CD14-positive monocyte (primary cell): ENCODE measurements around the gene PCK2. TPM values are rescaled to one million over a fixed set of nuclear protein-coding genes. Genes with fewer than 3 reads are reported as not detected.

Experiments used
- DNase-seq, 3 donors: peaks; one replicate each; pipeline ENCODE4 v3.0.0-alpha.2; 2011 to 2022
- H2AFZ ChIP-seq: 2 replicates; pipeline ENCODE4 v1.6.0; 2012; ENCODE audit warnings: mild to moderate bottlenecking, low read depth, low read length, inconsistent platforms; ENCODE audit not compliant: insufficient read depth, poor library complexity, severe bottlenecking
- H3K27ac ChIP-seq, 2 donors: 1 replicate in 1 of 2; 2 replicates in 1 of 2; pipeline ENCODE4 v1.5.1; 2012 to 2013; ENCODE audit warnings: low read length in 2 of 2, control low read depth in 1 of 2, inconsistent platforms in 1 of 2, low read depth in 1 of 2, mild to moderate bottlenecking in 1 of 2
- H3K27me3 ChIP-seq, 2 donors: one replicate each; pipeline versions ENCODE4 v1.6.0 to v1.6.1; 2011 to 2013; ENCODE audit warnings: low read length in 2 of 2; ENCODE audit not compliant: control insufficient read depth in 2 of 2, insufficient read depth in 2 of 2
- H3K36me3 ChIP-seq, 2 donors: replicated peaks in 1 of 2; 1 replicate in 1 of 2; 2 replicates in 1 of 2; pipeline versions ENCODE4 v1.5.1 to v1.6.1; 2012 to 2013; ENCODE audit warnings: low read length in 2 of 2, control low read depth in 1 of 2, inconsistent platforms in 1 of 2, mild to moderate bottlenecking in 1 of 2; ENCODE audit not compliant: insufficient read depth in 2 of 2, control insufficient read depth in 1 of 2
- H3K4me1 ChIP-seq, 2 donors: 1 replicate in 1 of 2; 2 replicates in 1 of 2; pipeline versions ENCODE4 v1.5.1 to v1.6.1; 2012 to 2013; ENCODE audit warnings: low read length in 2 of 2, control low read depth in 1 of 2, inconsistent platforms in 1 of 2, mild to moderate bottlenecking in 1 of 2, moderate library complexity in 1 of 2; ENCODE audit not compliant: insufficient read depth in 2 of 2, control insufficient read depth in 1 of 2
- H3K4me2 ChIP-seq: replicated peaks from 2 replicates; pipeline ENCODE3; 2012; ENCODE audit warnings: low read length, moderate library complexity, mild to moderate bottlenecking; ENCODE audit not compliant: poor library complexity, severe bottlenecking; ENCODE audit errors: extremely low read depth
- H3K4me3 ChIP-seq, 3 experiments: fragments of 200-600 bp in 1 of 3; sonication (generic) in 1 of 3; replicated peaks in 1 of 3; 1 replicate in 2 of 3; 2 replicates in 1 of 3; pipeline ENCODE4 v1.5.1; 2011 to 2013; ENCODE audit warnings: low read length in 3 of 3, mild to moderate bottlenecking in 3 of 3, control low read depth in 2 of 3, low read depth in 2 of 3, inconsistent platforms in 1 of 3, moderate library complexity in 1 of 3
- H3K79me2 ChIP-seq: 2 replicates; pipeline ENCODE4 v1.6.0; 2012; ENCODE audit warnings: mild to moderate bottlenecking, control low read depth, inconsistent platforms, low read length, moderate library complexity; ENCODE audit not compliant: insufficient read depth
- H3K9ac ChIP-seq: 2 replicates; pipeline ENCODE4 v1.6.0; 2017; ENCODE audit warnings: low read length, mild to moderate bottlenecking; ENCODE audit not compliant: insufficient read depth, poor library complexity, severe bottlenecking
- H3K9me3 ChIP-seq, 2 donors: replicated peaks in 1 of 2; 1 replicate in 1 of 2; 2 replicates in 1 of 2; pipeline versions ENCODE4 v1.5.1 to v1.6.1; 2012 to 2013; ENCODE audit warnings: low read length in 2 of 2, control low read depth in 1 of 2; ENCODE audit not compliant: control insufficient read depth in 1 of 2, insufficient read depth in 1 of 2
- H4K20me1 ChIP-seq: 2 replicates; pipeline ENCODE4 v1.6.0; 2012; ENCODE audit warnings: mild to moderate bottlenecking, low read length, control low read depth, moderate library complexity; ENCODE audit not compliant: insufficient read depth
- H3K27ac Mint-ChIP-seq, 7 donors: one replicate each; pipeline ENCODE4 v1.8.0; 2020; ENCODE audit warnings: mild to moderate bottlenecking in 7 of 7, mixed read lengths in 7 of 7, moderate library complexity in 6 of 7, inconsistent platforms in 2 of 7
- H3K27me3 Mint-ChIP-seq, 3 donors: one replicate each; pipeline ENCODE4 v1.8.0; 2021 to 2022; ENCODE audit warnings: low read depth in 3 of 3, mild to moderate bottlenecking in 3 of 3, mixed read lengths in 3 of 3, moderate library complexity in 3 of 3, inconsistent platforms in 1 of 3
- H3K36me3 Mint-ChIP-seq, 2 donors: one replicate each; pipeline ENCODE4 v1.8.0; 2020; ENCODE audit warnings: mixed read lengths in 2 of 2, inconsistent platforms in 1 of 2, mild to moderate bottlenecking in 1 of 2
- H3K4me1 Mint-ChIP-seq: one replicate; pipeline ENCODE4 v1.8.0; 2020; ENCODE audit warnings: mild to moderate bottlenecking, mixed read lengths
- H3K4me3 Mint-ChIP-seq, 2 donors: one replicate each; pipeline ENCODE4 v1.8.0; 2020; ENCODE audit warnings: mild to moderate bottlenecking in 2 of 2, mixed read lengths in 2 of 2, moderate library complexity in 1 of 2
- H3K9me3 Mint-ChIP-seq, 7 donors: one replicate each; pipeline ENCODE4 v1.8.0; 2020 to 2022; ENCODE audit warnings: mixed read lengths in 7 of 7, mild to moderate bottlenecking in 6 of 7, moderate library complexity in 6 of 7, inconsistent platforms in 2 of 7
- WGBS: methylation state at CpG from one replicate; pipeline ENCODE4 v1.1.5; 2013; ENCODE audit warnings: missing lambda C conversion rate; ENCODE audit not compliant: insufficient coverage; 5-methylcytosine and 5-hydroxymethylcytosine counted together
- intact Hi-C, 2 donors: fragments of 100-400 bp; cut with micrococcal nuclease; formaldehyde crosslinking; loops; one replicate each; pipeline versions ENCODE4 v1.15.0 to v1.15.1; 2023
- polyA plus RNA-seq, 3 donors: library from polyadenylated mRNA; depleted of rRNA in 1 of 3; unstranded in 2 of 3; stranded (reverse) in 1 of 3; fragments of 300-500 nt in 2 of 3; fragments of >200 nt in 1 of 3; fragmentation: Illumina TruSeq in 2 of 3; gene quantifications; 1 replicate in 2 of 3; 2 replicates in 1 of 3; pipeline ENCODE4 v1.2.3, GENCODE V29; 2012 to 2021
- TF ChIP-seq, protein P1 (sequence below): fragments of 200-600 bp; IDR thresholded peaks from one replicate; pipeline ENCODE4 v1.8.0; 2022; ENCODE audit warnings: antibody characterized with exemption, mild to moderate bottlenecking

The PCK2 gene
- polyA plus RNA-seq, 3 donors, result 29.9 to 34.2 (median 31.3) TPM

DNA sequence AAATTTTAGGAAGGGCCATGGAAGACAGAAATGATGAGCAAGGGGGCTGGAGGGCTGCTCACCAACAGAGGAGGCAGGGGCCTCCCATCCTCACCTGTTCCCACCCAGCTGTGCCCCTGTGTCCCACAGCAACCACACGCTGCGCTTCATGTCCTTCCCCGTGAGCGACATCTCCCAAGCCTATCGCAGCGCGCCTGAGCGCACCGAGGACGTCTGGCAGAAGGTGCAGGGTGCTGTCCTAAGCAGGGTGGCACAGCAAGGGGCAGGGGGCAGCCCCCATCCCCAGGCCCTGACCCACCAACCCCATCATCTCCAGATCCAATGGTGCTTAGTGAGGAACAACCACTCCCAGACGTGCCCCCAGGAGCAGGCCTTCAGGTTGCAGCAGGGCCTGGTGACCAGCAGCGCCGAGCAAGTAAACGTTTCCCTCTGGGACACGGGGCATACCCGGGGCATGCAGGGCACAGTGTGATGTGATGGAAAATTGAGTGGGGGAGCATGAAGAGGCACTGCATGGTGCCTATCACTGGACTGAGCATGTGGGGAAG lies 34.2 kb upstream of the PCK2 start:
- Histone ChIP-seq H3K4me3 (no peak overlapping the region), H3K4me2 (no peak overlapping the region), H4K20me1 (no peaks in the 10 kb centered on the region), H3K9me3 (no peaks in the 10 kb centered on the region), H3K27me3 (no peaks in the 10 kb centered on the region), H3K9ac (no peak overlapping the region), H3K79me2 (no peaks in the 10 kb centered on the region), H3K36me3 (no peaks in the 10 kb centered on the region), H3K4me1 (no peaks in the 10 kb centered on the region), H3K27ac (no peak overlapping the region), H2AFZ (no peak overlapping the region)
- Mint-ChIP-seq H3K4me3 (no peak overlapping the region), H3K27me3 (peaks cover 4 to 7% (median 6%) of the 10 kb centered on the region in 3 donors), H3K27ac (no peak overlapping the region), H3K4me1 (peaks cover 2% of the 10 kb centered on the region), H3K36me3 (no peaks in the 10 kb centered on the region), H3K9me3 (peaks cover 0 to 2% (median 0%) of the 10 kb centered on the region in 7 donors)
- TF ChIP-seq, protein P1, sequence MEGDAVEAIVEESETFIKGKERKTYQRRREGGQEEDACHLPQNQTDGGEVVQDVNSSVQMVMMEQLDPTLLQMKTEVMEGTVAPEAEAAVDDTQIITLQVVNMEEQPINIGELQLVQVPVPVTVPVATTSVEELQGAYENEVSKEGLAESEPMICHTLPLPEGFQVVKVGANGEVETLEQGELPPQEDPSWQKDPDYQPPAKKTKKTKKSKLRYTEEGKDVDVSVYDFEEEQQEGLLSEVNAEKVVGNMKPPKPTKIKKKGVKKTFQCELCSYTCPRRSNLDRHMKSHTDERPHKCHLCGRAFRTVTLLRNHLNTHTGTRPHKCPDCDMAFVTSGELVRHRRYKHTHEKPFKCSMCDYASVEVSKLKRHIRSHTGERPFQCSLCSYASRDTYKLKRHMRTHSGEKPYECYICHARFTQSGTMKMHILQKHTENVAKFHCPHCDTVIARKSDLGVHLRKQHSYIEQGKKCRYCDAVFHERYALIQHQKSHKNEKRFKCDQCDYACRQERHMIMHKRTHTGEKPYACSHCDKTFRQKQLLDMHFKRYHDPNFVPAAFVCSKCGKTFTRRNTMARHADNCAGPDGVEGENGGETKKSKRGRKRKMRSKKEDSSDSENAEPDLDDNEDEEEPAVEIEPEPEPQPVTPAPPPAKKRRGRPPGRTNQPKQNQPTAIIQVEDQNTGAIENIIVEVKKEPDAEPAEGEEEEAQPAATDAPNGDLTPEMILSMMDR, result no peak
- 97% methylated on average over 15 of the region's 16 CpGs for WGBS
- intact Hi-C loops, result loop anchor here in 1 of 2 donors (2.0 to 5.0 kb wide), 2 partner anchors 31 to 47 kb away; no protein-coding TSS in a partner anchor
- no peak for DNase-seq

DNA sequence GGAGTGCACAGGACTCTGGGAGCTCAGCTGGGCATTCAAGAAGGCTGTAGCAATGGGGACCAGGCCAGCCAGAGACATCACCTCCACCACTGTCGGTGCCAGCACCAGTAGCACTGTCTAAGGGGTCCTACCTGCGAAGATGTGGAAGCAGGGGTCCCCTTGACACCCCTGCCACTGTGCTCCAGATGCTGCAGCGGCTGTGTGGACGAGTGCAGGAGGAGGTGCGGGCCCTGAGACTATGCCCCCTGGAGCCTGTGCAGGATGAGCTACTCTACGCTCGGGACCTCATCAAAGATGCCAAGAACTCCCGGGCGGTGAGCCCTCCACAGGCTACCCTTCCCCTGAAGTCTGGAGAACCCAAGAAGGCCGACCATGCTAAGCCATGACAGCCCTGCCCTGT lies 33.7 kb upstream of the PCK2 start:
- Histone ChIP-seq H3K4me3 (no peak overlapping the region), H3K4me2 (no peak overlapping the region), H4K20me1 (no peaks in the 10 kb centered on the region), H3K79me2 (no peaks in the 10 kb centered on the region), H3K9me3 (no peaks in the 10 kb centered on the region), H3K36me3 (no peaks in the 10 kb centered on the region), H3K27me3 (no peaks in the 10 kb centered on the region), H3K9ac (no peak overlapping the region), H3K4me1 (no peaks in the 10 kb centered on the region), H3K27ac (no peak overlapping the region), H2AFZ (no peak overlapping the region)
- H3K36me3 Mint-ChIP-seq, result no peaks in the 10 kb centered on the region
- peaks cover 4 to 7% (median 6%) of the 10 kb centered on the region in 3 donors for H3K27me3 Mint-ChIP-seq
- peaks cover 2% of the 10 kb centered on the region for H3K4me1 Mint-ChIP-seq
- WGBS, result 98% methylated on average over 9 of the region's 10 CpGs
- H3K9me3 Mint-ChIP-seq, result peaks cover 0 to 2% (median 0%) of the 10 kb centered on the region in 7 donors
- H3K27ac Mint-ChIP-seq, result no peak overlapping the region
- no peak for DNase-seq
- H3K4me3 Mint-ChIP-seq, result no peak overlapping the region
- TF ChIP-seq, protein P1, result no peak
- intact Hi-C loops, result no loop called here
